GM12875 (cell line): ENCODE measurements around the gene CROCC2.

Experiments
- H3K4me3 ChIP-seq: one replicate; pipeline ENCODE4 v1.5.1; 2011; ENCODE audit warnings: low read depth, low read length, control low read depth
- CTCF ChIP-seq: IDR thresholded peaks from 2 replicates; pipeline ENCODE4 v1.5.1; 2011; ENCODE audit warnings: low read depth, mild to moderate bottlenecking, control low read depth, inconsistent platforms, low read length, moderate library complexity, borderline replicate concordance; ENCODE audit not compliant: insufficient read depth

Gene CROCC2

GRCh38 chr2:240957656-240958365 lies 51.7 kb downstream of the CROCC2 start:
- TF ChIP-seq CTCF: no peak

GRCh38 chr2:240958366-240959213 lies 52.5 kb downstream of the CROCC2 start:
- TF ChIP-seq CTCF: no peak
- H3K4me3 ChIP-seq: no peak overlapping the region

More at GRCh38 chr2:240957656-240958365, 51.7 kb downstream of the CROCC2 start:
- no peak overlapping the region for H3K4me3 ChIP-seq

- no peak overlapping the region for H3K4me3 ChIP-seq
- TF ChIP-seq CTCF: no peak
These were observed 53.2 kb downstream of the CROCC2 start for GRCh38 chr2:240959214-240959940.

- no peak for TF ChIP-seq CTCF
- H3K4me3 ChIP-seq: no peak overlapping the region
These were observed 53.8 kb downstream of the CROCC2 start for GRCh38 chr2:240959941-240960308.

GRCh38 chr2:240960309-240960970 lies 54.3 kb downstream of the CROCC2 start:
- TF ChIP-seq CTCF: no peak
- H3K4me3 ChIP-seq: no peak overlapping the region

GRCh38 chr2:240960971-240961876 lies 55.1 kb downstream of the CROCC2 start:
- no peak for TF ChIP-seq CTCF
- no peak overlapping the region for H3K4me3 ChIP-seq
